Vagina (tissue), 2 donors: ENCODE measurements around the gene ECHDC3. TPM values are rescaled to one million over a fixed set of nuclear protein-coding genes. Genes with fewer than 3 reads are reported as not detected.
A peak's percentile ranks its signal among the peaks of the same experiment; 100 is the strongest.
"Not testable (repeated sequence)": the region's sequence is repeated elsewhere in the genome, so short reads cannot be mapped to it uniquely, and the experiment has no call there.

Experiments used
- DNase-seq, 2 donors: peaks; one replicate each; pipeline ENCODE4 v3.0.0-alpha.2; 2017; ENCODE audit errors: extremely low spot score in 2 of 2
- H3K27ac ChIP-seq: fragments of 200-600 bp; sonication (generic); one replicate; pipeline ENCODE4 v1.5.1; 2019
- H3K27me3 ChIP-seq: fragments of 200-600 bp; sonication (generic); one replicate; pipeline ENCODE4 v1.5.1; 2019
- H3K36me3 ChIP-seq, 2 donors: fragments of 200-600 bp; sonication (generic); one replicate each; pipeline ENCODE4 v1.5.1; 2017 to 2019
- H3K4me1 ChIP-seq: fragments of 200-600 bp; sonication (generic); one replicate; pipeline ENCODE4 v1.5.1; 2019
- H3K4me3 ChIP-seq, 2 donors: fragments of 200-600 bp; sonication (generic); 1 replicate in 1 of 2; 2 replicates in 1 of 2; pipeline ENCODE4 v1.5.1; 2016 to 2019
- H3K9me3 ChIP-seq: fragments of 200-600 bp; sonication (generic); one replicate; pipeline ENCODE4 v1.5.1; 2019
- CTCF ChIP-seq, 3 experiments: fragments of 450-650 bp in 2 of 3; fragments of 200-600 bp in 1 of 3; sonication (generic) in 1 of 3; IDR thresholded peaks; one replicate each; pipeline ENCODE4 v1.5.1; 2017 to 2019; ENCODE audit warnings: antibody characterized with exemption in 3 of 3, mild to moderate bottlenecking in 2 of 3, moderate library complexity in 2 of 3
- POLR2A ChIP-seq, 2 donors: fragments of 450-650 bp; IDR thresholded peaks; one replicate each; pipeline ENCODE4 v1.6.1; 2017; ENCODE audit warnings: antibody characterized with exemption in 2 of 2, mild to moderate bottlenecking in 2 of 2, moderate library complexity in 2 of 2
- POLR2AphosphoS5 ChIP-seq, 2 donors: sonication (generic); formaldehyde crosslinking; IDR thresholded peaks; one replicate each; pipeline ENCODE4 v1.9.0; 2017; ENCODE audit warnings: antibody characterized with exemption in 2 of 2, mild to moderate bottlenecking in 2 of 2, low read depth in 1 of 2; ENCODE audit not compliant: insufficient read depth in 1 of 2
- intact Hi-C: fragments of 100-400 bp; cut with DNase I; formaldehyde crosslinking; loops from one replicate; pipeline ENCODE4 v1.15.1; 2023
- total RNA-seq: library from RNA; depleted of rRNA; stranded (reverse); fragments of >200 nt; gene quantifications from one replicate; pipeline ENCODE4 v1.2.3, GENCODE V29; 2016

The ECHDC3 gene
- total RNA-seq, 1 donor from 2014 or later = 44.2 TPM

- no peak for DNase-seq
Measured at GRCh38 chr10:11730779-11731178, 11.4 kb upstream of the ECHDC3 start.

GRCh38 chr10:11736767-11737166 lies 5.4 kb upstream of the ECHDC3 start:
- H3K36me3 ChIP-seq, H3K4me1 ChIP-seq, DNase-seq, H3K27me3 ChIP-seq, intact Hi-C loops, H3K9me3 ChIP-seq, H3K27ac ChIP-seq, H3K4me3 ChIP-seq: not testable (repeated sequence)

More at GRCh38 chr10:11730779-11731178, 11.4 kb upstream of the ECHDC3 start:
- no peaks in the 10 kb centered on the region for H3K36me3 ChIP-seq
- H3K9me3 ChIP-seq = no peaks in the 10 kb centered on the region
- intact Hi-C loops = no loop called here
- H3K4me3 ChIP-seq = no peak overlapping the region
- no peaks in the 10 kb centered on the region for H3K27me3 ChIP-seq
- no peak overlapping the region for H3K27ac ChIP-seq
- H3K4me1 ChIP-seq = no peaks in the 10 kb centered on the region
- TF ChIP-seq CTCF (IDR thresholded peaks at IDR 0.05) = no peak
- TF ChIP-seq POLR2AphosphoS5 (IDR thresholded peaks at IDR 0.05; ENCODE audit: insufficient read depth in 1 of 2, low read depth in 1 of 2) = no peak

GRCh38 chr10:11737258-11738032 lies 4.7 kb upstream of the ECHDC3 start:
- intact Hi-C loops = not testable (repeated sequence)

GRCh38 chr10:11740907-11741306 lies 1.3 kb upstream of the ECHDC3 start:
- Histone ChIP-seq H3K27me3 (no peaks in the 10 kb centered on the region), H3K4me3 (no peak overlapping the region), H3K27ac (no peak overlapping the region), H3K9me3 (no peaks in the 10 kb centered on the region), H3K36me3 (no peaks in the 10 kb centered on the region), H3K4me1 (peaks cover 6% of the 10 kb centered on the region)
- no peak for TF ChIP-seq CTCF (IDR thresholded peaks at IDR 0.05)
- no peak for TF ChIP-seq POLR2AphosphoS5 (IDR thresholded peaks at IDR 0.05; ENCODE audit: insufficient read depth in 1 of 2, low read depth in 1 of 2)
- no peak for TF ChIP-seq POLR2A (IDR thresholded peaks at IDR 0.05)
- intact Hi-C loops = loop anchor here (5.0 kb wide), 1 partner anchor 129 kb away; the partner anchor contains the start of gene USP6NL
- no peak for DNase-seq

More at GRCh38 chr10:11737258-11738032, 4.7 kb upstream of the ECHDC3 start:
- H3K4me3 ChIP-seq = peak overlapping the region in 1 of 2 donors; percentile 9
- H3K27me3 ChIP-seq, H3K9me3 ChIP-seq, H3K36me3 ChIP-seq, H3K4me1 ChIP-seq, DNase-seq, H3K27ac ChIP-seq: not testable (repeated sequence)

GRCh38 chr10:11741608-11742007 lies 574 bp upstream of the ECHDC3 start:
- Histone ChIP-seq H3K4me3 (peak overlapping the region; percentile 53 to 77), H3K27ac (no peak overlapping the region), H3K4me1 (peaks cover 10% of the 10 kb centered on the region), H3K9me3 (no peaks in the 10 kb centered on the region), H3K36me3 (no peaks in the 10 kb centered on the region), H3K27me3 (no peaks in the 10 kb centered on the region)
- TF ChIP-seq POLR2A (IDR thresholded peaks at IDR 0.05) = no peak
- no peak for TF ChIP-seq CTCF (IDR thresholded peaks at IDR 0.05)
- no peak for TF ChIP-seq POLR2AphosphoS5 (IDR thresholded peaks at IDR 0.05; ENCODE audit: insufficient read depth in 1 of 2, low read depth in 1 of 2)
- no peak for DNase-seq
- intact Hi-C loops = loop anchor here (5.0 kb wide), 1 partner anchor 129 kb away; the partner anchor contains the start of gene USP6NL

GRCh38 chr10:11742779-11743298 lies 657 bp downstream of the ECHDC3 start:
- DNase-seq = no peak
- H3K4me1 ChIP-seq = peaks cover 19% of the 10 kb centered on the region
- H3K27ac ChIP-seq = peak overlapping the region; percentile 53
- peak overlapping the region; percentile 53 to 77 for H3K4me3 ChIP-seq
- no peaks in the 10 kb centered on the region for H3K27me3 ChIP-seq
- no peaks in the 10 kb centered on the region for H3K36me3 ChIP-seq
- H3K9me3 ChIP-seq = no peaks in the 10 kb centered on the region
- TF ChIP-seq POLR2AphosphoS5 (IDR thresholded peaks at IDR 0.05; ENCODE audit: insufficient read depth in 1 of 2, low read depth in 1 of 2) = no peak
- TF ChIP-seq POLR2A (IDR thresholded peaks at IDR 0.05) = no peak
- TF ChIP-seq CTCF (IDR thresholded peaks at IDR 0.05) = no peak
- intact Hi-C loops = loop anchor here (5.0 kb wide), 1 partner anchor 131 kb away; the partner anchor contains the start of gene USP6NL
